Adrenal gland (tissue), 5 donors: ENCODE results near the gene HOXB8.

Experiments
- POLR2A ChIP-seq, 2 donors: fragments of 450-650 bp; IDR thresholded peaks; one replicate each; pipeline ENCODE4 v1.6.1; 2017; ENCODE audit warnings: antibody characterized with exemption in 2 of 2, mild to moderate bottlenecking in 2 of 2, moderate library complexity in 1 of 2
- TF ChIP-seq, protein P1 (sequence below), 6 experiments: fragments of 450-650 bp in 4 of 6; fragments of 200-600 bp in 2 of 6; sonication (generic) in 1 of 6; IDR thresholded peaks; 1 replicate in 5 of 6; 2 replicates in 1 of 6; pipeline versions ENCODE4 v1.5.1 to v1.8.0; 2016 to 2021; ENCODE audit warnings: antibody characterized with exemption in 6 of 6, mild to moderate bottlenecking in 2 of 6, moderate library complexity in 1 of 6
- donor health status: DM: no; HTN: no; CAD: no.

GRCh38 chr17:48579760-48580554 is 35.1 kb downstream of the HOXB8 start:
- TF ChIP-seq, protein P1, sequence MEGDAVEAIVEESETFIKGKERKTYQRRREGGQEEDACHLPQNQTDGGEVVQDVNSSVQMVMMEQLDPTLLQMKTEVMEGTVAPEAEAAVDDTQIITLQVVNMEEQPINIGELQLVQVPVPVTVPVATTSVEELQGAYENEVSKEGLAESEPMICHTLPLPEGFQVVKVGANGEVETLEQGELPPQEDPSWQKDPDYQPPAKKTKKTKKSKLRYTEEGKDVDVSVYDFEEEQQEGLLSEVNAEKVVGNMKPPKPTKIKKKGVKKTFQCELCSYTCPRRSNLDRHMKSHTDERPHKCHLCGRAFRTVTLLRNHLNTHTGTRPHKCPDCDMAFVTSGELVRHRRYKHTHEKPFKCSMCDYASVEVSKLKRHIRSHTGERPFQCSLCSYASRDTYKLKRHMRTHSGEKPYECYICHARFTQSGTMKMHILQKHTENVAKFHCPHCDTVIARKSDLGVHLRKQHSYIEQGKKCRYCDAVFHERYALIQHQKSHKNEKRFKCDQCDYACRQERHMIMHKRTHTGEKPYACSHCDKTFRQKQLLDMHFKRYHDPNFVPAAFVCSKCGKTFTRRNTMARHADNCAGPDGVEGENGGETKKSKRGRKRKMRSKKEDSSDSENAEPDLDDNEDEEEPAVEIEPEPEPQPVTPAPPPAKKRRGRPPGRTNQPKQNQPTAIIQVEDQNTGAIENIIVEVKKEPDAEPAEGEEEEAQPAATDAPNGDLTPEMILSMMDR (IDR thresholded peaks at IDR 0.05), result no peak
- TF ChIP-seq POLR2A (IDR thresholded peaks at IDR 0.05), result no peak
